HFFc6 (cell line): ENCODE data around the gene GPR107. TPM values are rescaled to one million over a fixed set of nuclear protein-coding genes. Genes with fewer than 3 reads are reported as not detected.

Source experiments
- DNase-seq: peaks from one replicate; pipeline ENCODE4 v3.0.0-alpha.2; 2018
- H3K27ac Mint-ChIP-seq: 2 replicates; pipeline ENCODE4 v1.8.0; 2020; ENCODE audit warnings: mild to moderate bottlenecking, mixed read lengths
- H3K27me3 Mint-ChIP-seq: 2 replicates; pipeline ENCODE4 v1.8.0; 2021; ENCODE audit warnings: mild to moderate bottlenecking, moderate library complexity, mixed read lengths; ENCODE audit not compliant: insufficient read depth
- H3K36me3 Mint-ChIP-seq: 2 replicates; pipeline ENCODE4 v1.8.0; 2021; ENCODE audit warnings: low read depth, mixed read lengths
- H3K4me1 Mint-ChIP-seq: 2 replicates; pipeline ENCODE4 v1.8.0; 2020; ENCODE audit warnings: low read depth, mixed read lengths
- H3K4me3 Mint-ChIP-seq: 2 replicates; pipeline ENCODE4 v1.8.0; 2020; ENCODE audit warnings: mild to moderate bottlenecking, moderate library complexity, mixed read lengths
- H3K9me3 Mint-ChIP-seq: 2 replicates; pipeline ENCODE4 v1.8.0; 2020; ENCODE audit warnings: mild to moderate bottlenecking, mixed read lengths
- CTCF ChIP-seq: fragments of 200-600 bp; sonication (generic); IDR thresholded peaks from 2 replicates; pipeline ENCODE4 v1.5.0; 2021; ENCODE audit warnings: antibody characterized with exemption, mild to moderate bottlenecking
- total RNA-seq, 6 experiments: library from RNA; stranded (reverse); fragmentation: NEBNext Ultra II Directional; extraction: Animal tissue kit (Norgen Biotek cat#: 25700); gene quantifications; 2 replicates in 1 of 6; 3 replicates in 5 of 6; pipeline ENCODE4 v1.2.3, GENCODE V29; 2021

Gene GPR107
- total RNA-seq, 6 experiments from 2014 or later: 44.9 to 51.2 (median 48.5) TPM

- no peak for DNase-seq
- TF ChIP-seq CTCF: no peak
- Mint-ChIP-seq H3K36me3 (peaks cover 7% of the 10 kb centered on the region; the same call in 1 of the 2 replicates), H3K9me3 (no peaks in the 10 kb centered on the region), H3K4me1 (peaks cover 46% of the 10 kb centered on the region), H3K4me3 (no peak overlapping the region), H3K27ac (no peak overlapping the region), H3K27me3 (no peaks in the 10 kb centered on the region)
Observed at GRCh38 chr9:130026583-130027340, 26.9 kb upstream of the GPR107 start.

- DNase-seq: no peak
- peaks cover 45% of the 10 kb centered on the region for H3K4me1 Mint-ChIP-seq
- no peak for TF ChIP-seq CTCF
- H3K9me3 Mint-ChIP-seq: no peaks in the 10 kb centered on the region
- peaks cover 7% of the 10 kb centered on the region; the same call in 1 of the 2 replicates for H3K36me3 Mint-ChIP-seq
- no peak overlapping the region for H3K4me3 Mint-ChIP-seq
- H3K27ac Mint-ChIP-seq: no peak overlapping the region
- no peaks in the 10 kb centered on the region for H3K27me3 Mint-ChIP-seq
Observed at GRCh38 chr9:130027533-130028365, 26.0 kb upstream of the GPR107 start.

GRCh38 chr9:130028493-130029222, 25.0 kb upstream of the GPR107 start:
- peaks cover 7% of the 10 kb centered on the region; the same call in 1 of the 2 replicates for H3K36me3 Mint-ChIP-seq
- no peak for TF ChIP-seq CTCF
- peaks cover 39% of the 10 kb centered on the region for H3K4me1 Mint-ChIP-seq
- DNase-seq: no peak
- no peak overlapping the region for H3K4me3 Mint-ChIP-seq
- H3K27me3 Mint-ChIP-seq: no peaks in the 10 kb centered on the region
- no peak overlapping the region for H3K27ac Mint-ChIP-seq
- H3K9me3 Mint-ChIP-seq: no peaks in the 10 kb centered on the region

GRCh38 chr9:130029223-130029973, 24.3 kb upstream of the GPR107 start:
- DNase-seq: no peak
- Mint-ChIP-seq H3K4me3 (no peak overlapping the region), H3K36me3 (peaks cover 7% of the 10 kb centered on the region; the same call in 1 of the 2 replicates), H3K27me3 (no peaks in the 10 kb centered on the region), H3K9me3 (no peaks in the 10 kb centered on the region), H3K27ac (no peak overlapping the region), H3K4me1 (peaks cover 34% of the 10 kb centered on the region)
- no peak for TF ChIP-seq CTCF

GRCh38 chr9:130030651-130031127, 23.0 kb upstream of the GPR107 start:
- no peak for TF ChIP-seq CTCF
- H3K4me3 Mint-ChIP-seq: no peak overlapping the region
- DNase-seq: no peak
- H3K4me1 Mint-ChIP-seq: peaks cover 35% of the 10 kb centered on the region
- H3K36me3 Mint-ChIP-seq: peaks cover 7% of the 10 kb centered on the region; the same call in 1 of the 2 replicates
- peaks cover 3% of the 10 kb centered on the region for H3K27me3 Mint-ChIP-seq
- no peaks in the 10 kb centered on the region for H3K9me3 Mint-ChIP-seq
- no peak overlapping the region for H3K27ac Mint-ChIP-seq
